IPS DF 6.9 (cell line): ENCODE data around the gene SRBD1.
A peak's percentile ranks its signal among the peaks of the same experiment; 100 is the strongest.

Experiments used
- DNase-seq: peaks from one replicate; pipeline ENCODE4 v3.0.0-alpha.2; 2013; ENCODE audit warnings: low read depth, low spot score
- H3K27ac ChIP-seq: one replicate; pipeline ENCODE4 v1.5.1; 2013; ENCODE audit warnings: low read length, control low read depth
- H3K27me3 ChIP-seq: 2 replicates; pipeline ENCODE4 v1.6.1; 2013; ENCODE audit warnings: mild to moderate bottlenecking, low read length; ENCODE audit not compliant: control insufficient read depth, insufficient read depth
- H3K36me3 ChIP-seq: 2 replicates; pipeline ENCODE4 v1.6.1; 2013; ENCODE audit warnings: low read length; ENCODE audit not compliant: control insufficient read depth, insufficient read depth
- H3K4me1 ChIP-seq: 2 replicates; pipeline ENCODE4 v1.6.1; 2013; ENCODE audit warnings: low read length; ENCODE audit not compliant: control insufficient read depth, insufficient read depth
- H3K4me3 ChIP-seq: 2 replicates; pipeline ENCODE4 v1.5.1; 2013; ENCODE audit warnings: mild to moderate bottlenecking, low read length
- H3K9me3 ChIP-seq: 2 replicates; pipeline ENCODE4 v1.6.1; 2013; ENCODE audit warnings: low read length, inconsistent platforms; ENCODE audit not compliant: control insufficient read depth, insufficient read depth
- WGBS: extraction: QIAGEN DNeasy Blood & Tissue Kit; methylation state at CpG from one replicate; pipeline ENCODE4 v1.1.7; 2013; ENCODE audit warnings: mixed read lengths, missing lambda C conversion rate; ENCODE audit not compliant: insufficient read length, insufficient coverage; 5-methylcytosine and 5-hydroxymethylcytosine counted together

The SRBD1 gene, protein sequence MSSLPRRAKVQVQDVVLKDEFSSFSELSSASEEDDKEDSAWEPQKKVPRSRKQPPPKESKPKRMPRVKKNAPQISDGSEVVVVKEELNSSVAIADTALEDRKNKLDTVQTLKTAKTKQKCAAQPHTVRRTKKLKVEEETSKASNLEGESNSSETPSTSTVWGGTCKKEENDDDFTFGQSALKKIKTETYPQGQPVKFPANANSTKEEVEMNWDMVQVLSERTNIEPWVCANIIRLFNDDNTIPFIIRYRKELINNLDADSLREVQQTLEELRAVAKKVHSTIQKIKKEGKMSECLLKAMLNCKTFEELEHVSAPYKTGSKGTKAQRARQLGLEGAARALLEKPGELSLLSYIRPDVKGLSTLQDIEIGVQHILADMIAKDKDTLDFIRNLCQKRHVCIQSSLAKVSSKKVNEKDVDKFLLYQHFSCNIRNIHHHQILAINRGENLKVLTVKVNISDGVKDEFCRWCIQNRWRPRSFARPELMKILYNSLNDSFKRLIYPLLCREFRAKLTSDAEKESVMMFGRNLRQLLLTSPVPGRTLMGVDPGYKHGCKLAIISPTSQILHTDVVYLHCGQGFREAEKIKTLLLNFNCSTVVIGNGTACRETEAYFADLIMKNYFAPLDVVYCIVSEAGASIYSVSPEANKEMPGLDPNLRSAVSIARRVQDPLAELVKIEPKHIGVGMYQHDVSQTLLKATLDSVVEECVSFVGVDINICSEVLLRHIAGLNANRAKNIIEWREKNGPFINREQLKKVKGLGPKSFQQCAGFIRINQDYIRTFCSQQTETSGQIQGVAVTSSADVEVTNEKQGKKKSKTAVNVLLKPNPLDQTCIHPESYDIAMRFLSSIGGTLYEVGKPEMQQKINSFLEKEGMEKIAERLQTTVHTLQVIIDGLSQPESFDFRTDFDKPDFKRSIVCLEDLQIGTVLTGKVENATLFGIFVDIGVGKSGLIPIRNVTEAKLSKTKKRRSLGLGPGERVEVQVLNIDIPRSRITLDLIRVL

DNA sequence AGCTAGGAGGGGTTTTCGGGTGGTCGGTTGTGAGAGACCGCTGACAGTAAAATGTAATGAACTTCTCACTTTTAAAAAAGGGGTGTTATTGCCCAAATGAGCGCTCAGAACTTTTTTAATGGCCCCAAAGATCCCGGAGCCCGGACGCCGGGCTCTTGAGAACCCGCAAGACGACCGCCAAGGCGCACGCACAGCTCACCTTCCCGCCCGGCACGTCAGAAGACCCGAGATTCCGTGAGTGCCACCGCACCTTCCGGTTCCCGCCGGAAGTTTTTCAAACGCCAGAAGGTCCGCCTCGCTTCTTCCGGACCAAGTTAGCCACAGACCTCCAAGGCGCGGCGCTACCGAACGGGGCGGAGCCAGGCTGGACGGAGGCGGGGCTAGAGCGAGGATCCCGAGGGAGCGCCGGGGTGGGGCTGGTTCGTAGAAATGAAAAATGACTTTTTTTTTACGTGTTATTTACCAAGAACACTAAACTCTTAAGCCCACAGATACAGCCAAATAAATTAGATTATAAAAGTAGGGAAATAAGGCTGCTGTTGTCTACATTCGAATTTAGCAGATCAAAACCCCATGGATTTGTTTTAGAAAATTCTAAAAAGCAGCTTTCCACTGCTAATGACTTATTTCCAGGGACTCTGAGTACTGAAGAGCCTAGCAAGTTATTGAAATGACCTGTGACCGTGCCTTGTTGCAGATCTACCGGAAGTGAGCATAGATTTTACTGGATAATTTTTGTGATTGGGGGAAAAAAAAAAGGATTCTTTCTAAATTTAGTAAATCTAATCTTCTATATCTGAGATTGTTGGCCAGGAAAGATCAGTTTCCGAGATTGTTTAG lies at the start of gene SRBD1:
SRBD1 (minus strand) TSS at position 248 of the 840 bp plus-strand sequence. CDS start 5,826 bp downstream, outside the sequence.
- WGBS = no CpG with 5 or more reads among the region's 44 CpGs
- H3K27ac ChIP-seq = no peak within 1 kb of the TSS
- no peaks in the 10 kb centered on the region for H3K4me1 ChIP-seq
- no peaks in the 10 kb centered on the region for H3K9me3 ChIP-seq
- peak; percentile 83 for DNase-seq
- H3K36me3 ChIP-seq = no peaks in the 10 kb centered on the region
- peak within 1 kb of the TSS; percentile 82; the same call in 1 of the 2 replicates for H3K4me3 ChIP-seq
- H3K27me3 ChIP-seq = no peaks in the 10 kb centered on the region

DNA sequence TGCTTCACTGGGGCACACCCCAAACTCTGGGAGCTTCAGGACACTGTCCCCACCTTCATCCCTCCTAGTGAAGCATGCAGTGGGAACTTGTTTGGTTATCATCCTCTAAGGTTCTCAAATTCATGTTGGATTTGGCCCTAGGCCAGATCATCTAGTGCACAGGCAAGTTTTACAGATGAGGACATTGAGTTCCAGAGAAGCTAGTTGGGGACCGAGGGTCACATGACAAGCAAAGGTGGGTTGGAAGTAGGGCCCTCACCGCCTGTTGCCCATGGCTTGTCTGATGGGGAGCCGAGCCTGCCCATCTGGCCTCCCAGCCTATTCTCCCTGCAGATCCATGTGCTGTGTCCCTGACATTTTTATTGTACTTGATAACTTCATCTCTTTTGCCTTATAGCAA lies 43.2 kb upstream of the SRBD1 start:
- Histone ChIP-seq H3K9me3 (no peaks in the 10 kb centered on the region), H3K36me3 (no peaks in the 10 kb centered on the region), H3K27me3 (peaks cover 25% of the 10 kb centered on the region), H3K27ac (no peak overlapping the region), H3K4me1 (no peaks in the 10 kb centered on the region), H3K4me3 (no peak overlapping the region)
- no peak for DNase-seq
- WGBS = no CpG with 5 or more reads among the region's 3 CpGs

DNA sequence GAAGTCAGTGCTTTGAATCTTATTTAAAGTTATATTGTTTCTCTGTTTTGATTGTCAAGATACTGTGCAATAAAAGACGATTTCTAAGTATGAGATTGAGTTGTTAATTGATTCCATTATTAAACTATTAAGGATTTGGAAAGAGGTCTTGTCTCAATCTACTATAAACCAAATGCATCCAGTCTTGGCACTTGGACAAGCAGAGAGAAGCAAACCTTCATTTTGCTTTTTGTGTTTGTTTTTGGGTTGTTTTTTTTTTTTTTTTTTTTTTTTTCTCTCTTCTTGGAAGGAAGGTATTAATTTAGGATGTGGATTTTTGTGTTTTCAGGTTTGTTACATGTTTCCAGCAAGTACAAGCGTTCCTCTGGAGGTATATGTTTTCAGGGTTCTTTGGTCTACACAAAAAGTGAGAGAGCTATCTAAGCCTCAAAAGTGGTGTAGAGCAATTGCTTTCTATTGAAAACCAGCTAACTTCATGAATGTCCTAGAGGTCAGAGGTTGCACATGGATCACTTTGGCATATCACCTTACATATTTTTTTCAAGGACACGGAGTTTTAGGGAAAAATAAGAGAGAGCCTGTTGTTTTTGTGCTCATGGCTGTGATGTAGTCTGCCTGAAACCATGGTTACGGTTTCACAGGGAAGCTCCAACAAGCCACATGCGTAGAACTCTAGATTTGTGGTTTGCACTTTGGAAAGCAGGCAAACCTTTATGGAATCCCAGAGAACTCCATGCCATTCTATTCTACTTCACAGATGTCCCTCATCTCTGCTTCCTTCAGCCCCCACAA lies 42.3 kb upstream of the SRBD1 start:
- Histone ChIP-seq H3K4me1 (no peaks in the 10 kb centered on the region), H3K9me3 (no peaks in the 10 kb centered on the region), H3K4me3 (no peak overlapping the region), H3K27ac (no peak overlapping the region), H3K36me3 (no peaks in the 10 kb centered on the region), H3K27me3 (peaks cover 31% of the 10 kb centered on the region)
- WGBS = no CpG with 5 or more reads among the region's 5 CpGs
- no peak for DNase-seq

DNA sequence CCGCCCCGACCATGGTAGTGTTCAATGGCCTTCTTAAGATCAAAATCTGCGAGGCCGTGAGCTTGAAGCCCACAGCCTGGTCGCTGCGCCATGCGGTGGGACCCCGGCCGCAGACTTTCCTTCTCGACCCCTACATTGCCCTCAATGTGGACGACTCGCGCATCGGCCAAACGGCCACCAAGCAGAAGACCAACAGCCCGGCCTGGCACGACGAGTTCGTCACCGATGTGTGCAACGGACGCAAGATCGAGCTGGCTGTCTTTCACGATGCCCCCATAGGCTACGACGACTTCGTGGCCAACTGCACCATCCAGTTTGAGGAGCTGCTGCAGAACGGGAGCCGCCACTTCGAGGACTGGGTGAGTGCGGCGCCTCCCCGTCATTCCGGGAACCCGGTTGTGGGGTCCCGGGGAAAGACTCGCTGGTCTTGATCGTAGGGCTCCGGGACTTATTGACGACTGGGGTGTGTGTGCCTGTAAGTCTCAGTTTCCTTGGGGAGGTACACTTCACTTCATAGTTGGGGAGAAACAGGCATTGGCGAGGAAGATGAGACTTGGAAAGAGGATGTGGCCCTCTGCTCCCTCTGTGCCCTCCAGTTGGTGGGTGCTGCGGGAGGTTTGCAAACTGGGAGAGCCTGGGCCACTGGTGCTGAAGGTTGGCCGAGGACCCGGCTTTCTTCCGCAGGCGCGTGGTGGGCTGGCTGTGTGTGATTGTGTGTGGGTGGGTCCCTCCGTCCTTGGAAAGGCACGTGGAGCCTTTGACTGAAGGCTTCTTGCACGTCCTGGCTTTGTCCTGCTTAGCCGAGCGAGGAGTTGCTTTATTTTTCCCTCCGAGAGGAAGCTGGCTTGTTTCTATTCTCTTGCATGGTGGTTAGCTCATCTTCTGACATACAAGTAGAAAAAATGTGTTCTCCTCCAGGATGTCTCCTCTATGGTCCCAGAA lies 41.3 kb upstream of the SRBD1 start:
- peak overlapping the region; percentile 63; the same call in 1 of the 2 replicates for H3K4me3 ChIP-seq
- peaks cover 33% of the 10 kb centered on the region for H3K27me3 ChIP-seq
- H3K9me3 ChIP-seq = no peaks in the 10 kb centered on the region
- H3K27ac ChIP-seq = no peak overlapping the region
- WGBS = no CpG with 5 or more reads among the region's 53 CpGs
- no peaks in the 10 kb centered on the region for H3K36me3 ChIP-seq
- no peaks in the 10 kb centered on the region for H3K4me1 ChIP-seq
- no peak for DNase-seq

DNA sequence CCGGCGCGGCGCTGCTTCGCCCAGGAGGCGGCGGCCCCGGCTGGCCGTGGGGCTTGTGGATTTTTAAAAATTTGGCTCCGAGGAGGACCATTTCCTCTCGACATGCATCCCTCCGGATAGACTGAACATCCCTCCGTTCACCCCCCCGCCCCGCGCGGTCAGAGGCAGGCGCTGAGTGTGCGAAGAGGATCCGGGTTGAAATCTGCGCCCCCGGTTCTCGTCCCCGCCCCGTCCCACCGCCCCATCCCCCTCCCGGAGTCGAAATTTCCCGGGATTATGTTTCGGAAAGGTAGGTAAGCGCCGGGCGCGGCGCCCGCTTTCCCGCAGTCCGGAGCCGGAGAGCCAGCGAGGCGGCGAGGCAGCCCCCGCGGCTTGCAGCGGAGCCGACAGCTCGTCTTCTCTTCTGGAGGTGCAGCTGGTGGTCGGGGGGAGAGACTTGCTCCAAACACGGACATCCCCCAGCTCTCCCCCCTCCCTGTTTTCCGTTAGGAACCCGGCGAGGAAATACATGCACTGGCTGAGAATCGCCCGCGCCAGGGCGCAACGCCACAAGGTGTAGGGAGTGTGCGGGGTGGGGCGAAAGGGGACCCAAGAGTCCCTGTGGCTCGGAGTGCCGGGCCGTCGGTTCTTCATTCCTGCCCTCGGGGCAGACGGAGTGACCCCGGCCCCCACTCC lies 40.5 kb upstream of the SRBD1 start, which contains the start of gene PRKCE:
PRKCE (plus strand) TSS at position 261 of the 675 bp plus-strand sequence.
- Histone ChIP-seq H3K4me3 (peak within 1 kb of the TSS; percentile 63; the same call in 1 of the 2 replicates), H3K4me1 (no peaks in the 10 kb centered on the region), H3K27ac (no peak within 1 kb of the TSS), H3K9me3 (no peaks in the 10 kb centered on the region), H3K27me3 (peaks cover 33% of the 10 kb centered on the region), H3K36me3 (no peaks in the 10 kb centered on the region)
- DNase-seq = no peak
- no CpG with 5 or more reads among the region's 66 CpGs for WGBS

DNA sequence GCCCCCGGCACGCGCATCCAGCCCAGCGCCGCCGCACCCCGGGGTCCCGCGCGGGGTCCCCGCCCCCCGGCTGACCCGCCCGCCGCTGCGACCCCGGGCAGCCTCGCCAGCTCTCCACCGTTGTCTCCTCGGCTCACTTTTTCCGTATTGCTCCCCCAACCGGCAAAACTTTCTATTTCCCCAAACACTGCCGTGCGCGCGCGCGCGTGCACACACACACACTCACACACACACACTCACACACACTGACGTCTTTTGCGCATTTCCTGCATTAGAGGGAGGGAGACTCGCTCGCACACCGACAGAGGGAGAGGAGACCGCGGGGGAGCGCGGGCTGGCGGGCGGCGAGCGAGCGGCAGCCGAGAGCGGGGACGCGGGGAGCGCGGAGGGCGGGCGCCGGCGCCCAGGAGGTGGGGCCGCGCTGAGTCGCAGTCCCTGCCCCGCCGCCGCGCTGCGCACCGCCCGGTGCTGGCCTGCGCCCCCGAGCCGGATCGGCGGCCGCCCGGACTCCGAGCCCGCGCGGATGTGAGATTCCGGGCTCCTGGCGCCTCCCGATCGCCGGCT lies 39.9 kb upstream of the SRBD1 start:
- DNase-seq = no peak
- Histone ChIP-seq H3K4me3 (peak overlapping the region; percentile 63; the same call in 1 of the 2 replicates), H3K4me1 (no peaks in the 10 kb centered on the region), H3K9me3 (no peaks in the 10 kb centered on the region), H3K27me3 (peaks cover 33% of the 10 kb centered on the region), H3K27ac (no peak overlapping the region), H3K36me3 (no peaks in the 10 kb centered on the region)
- no CpG with 5 or more reads among the region's 79 CpGs for WGBS

DNA sequence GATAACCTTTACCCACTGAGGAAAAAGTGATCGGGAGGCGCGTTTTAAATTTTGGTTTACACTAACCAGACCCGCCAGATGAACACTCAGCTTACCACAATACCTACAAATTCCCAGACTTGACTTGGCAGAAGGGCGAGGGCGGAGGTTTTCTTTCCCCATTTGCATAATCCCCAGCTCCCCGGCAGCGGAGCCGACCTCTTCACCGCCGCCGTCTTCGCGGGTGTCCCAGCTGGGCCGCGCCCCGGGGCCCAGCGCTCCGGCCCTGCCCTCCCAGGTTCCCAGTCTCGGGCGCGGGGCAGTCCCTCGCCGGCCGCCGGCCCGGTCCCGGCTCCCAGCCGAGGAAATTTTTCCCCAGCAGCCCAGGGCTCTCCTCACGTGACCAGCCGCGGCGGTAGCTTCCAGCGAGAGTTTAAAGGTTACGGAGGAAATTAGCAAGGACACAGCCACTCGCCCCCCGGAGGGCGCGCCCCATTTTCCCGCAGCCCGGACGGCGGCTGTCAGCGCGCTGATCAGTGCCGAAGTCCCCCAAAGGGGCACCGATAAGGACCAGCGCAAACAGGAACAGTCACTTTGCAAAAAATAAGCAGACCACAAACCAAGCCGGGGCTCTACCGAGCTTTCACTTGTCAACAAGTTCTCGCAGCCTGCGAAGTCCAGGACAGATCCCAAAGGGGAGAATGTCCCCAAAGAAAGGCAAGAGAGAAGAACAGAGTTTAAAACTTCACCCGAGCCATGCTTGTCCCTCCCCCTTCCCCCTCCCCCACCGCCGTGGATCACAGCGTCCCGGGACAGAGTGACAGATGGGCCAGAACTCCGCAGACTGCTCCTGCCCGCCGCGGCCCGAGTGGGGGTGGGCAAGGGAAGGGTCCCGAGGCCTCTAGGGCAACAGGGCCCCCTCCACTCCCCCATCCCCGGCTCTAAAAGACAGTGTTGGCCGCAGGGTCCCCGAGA lies 39.1 kb upstream of the SRBD1 start:
- H3K4me3 ChIP-seq = peak overlapping the region; percentile 63; the same call in 1 of the 2 replicates
- peaks cover 33% of the 10 kb centered on the region for H3K27me3 ChIP-seq
- no peak overlapping the region for H3K27ac ChIP-seq
- no peaks in the 10 kb centered on the region for H3K9me3 ChIP-seq
- DNase-seq = no peak
- no peaks in the 10 kb centered on the region for H3K36me3 ChIP-seq
- H3K4me1 ChIP-seq = no peaks in the 10 kb centered on the region
- WGBS = no CpG with 5 or more reads among the region's 66 CpGs
